HepG2 (cell line): Measurements from ENCODE around the gene ORMDL3. TPM values are rescaled to one million over a fixed set of nuclear protein-coding genes. Genes with fewer than 3 reads are reported as not detected.

Experiments used
- ATAC-seq: fragments of 200-7000 bp; cut with Tn5 transposase; 3 replicates; pipeline ENCODE4 v1.9.1; 2020; ENCODE audit warnings: mild to moderate bottlenecking, moderate library complexity
- BruUV-seq: library from RNA; stranded (reverse); fragments of 400-500 nt; replicated peaks from 2 replicates; lab custom pipeline; 2021; lab: Mats Ljungman, UMichigan
- CTCF ChIA-PET: fragments of 300-600 bp; formaldehyde crosslinking; extraction: SDS; loops from one replicate; lab custom pipeline; 2021; ENCODE audit warnings: low total read pairs, inconsistent platforms, low intra/inter-chr PET ratio; lab: Yijun Ruan, JAX
- POLR2A ChIA-PET: fragments of 350-600 bp; sonication (Branson Sonifier 250); formaldehyde crosslinking; loops from one replicate; lab custom pipeline; 2020; ENCODE audit warnings: antibody characterized with exemption, inconsistent platforms; lab: Yijun Ruan, JAX
- DNase-seq: peaks from one replicate; pipeline ENCODE4 v3.0.0-alpha.2; 2015; ENCODE audit warnings: low spot score
- FAIRE-seq: peaks from 3 replicates; lab custom pipeline; 2011; peaks lifted over from hg19 to GRCh38; lab: Jason Lieb, UNC
- H2AFZ ChIP-seq: one replicate; pipeline ENCODE4 v1.6.1; 2011; ENCODE audit warnings: low read length, inconsistent platforms
- H3K27ac ChIP-seq: fragments of 300-600 bp; 3 replicates; pipeline ENCODE4 v1.8.0; 2011; ENCODE audit warnings: mixed run types, mild to moderate bottlenecking, mixed read lengths, low read length, inconsistent platforms; ENCODE audit not compliant: insufficient read depth; ENCODE audit errors: extremely low read length
- H3K27me3 ChIP-seq, 2 experiments: fragments of 200-600 bp in 1 of 2; 2 replicates in 1 of 2; 3 replicates in 1 of 2; pipeline versions ENCODE4 v1.6.0 to v1.8.0; 2011; ENCODE audit warnings: low read length in 2 of 2, mild to moderate bottlenecking in 2 of 2, moderate library complexity in 2 of 2, inconsistent platforms in 1 of 2; ENCODE audit not compliant: insufficient read depth in 2 of 2, control insufficient read depth in 1 of 2
- H3K36me3 ChIP-seq, 2 experiments: fragments of 200-600 bp in 1 of 2; replicated peaks in 1 of 2; 2 replicates in 1 of 2; 3 replicates in 1 of 2; pipeline versions ENCODE4 v1.5.1 to v1.8.0; 2011; ENCODE audit warnings: low read length in 2 of 2, inconsistent platforms in 1 of 2; ENCODE audit not compliant: insufficient read depth in 2 of 2, control insufficient read depth in 1 of 2
- H3K4me1 ChIP-seq: 2 replicates; pipeline ENCODE4 v1.5.1; 2012; ENCODE audit warnings: low read length, inconsistent platforms; ENCODE audit not compliant: insufficient read depth
- H3K4me2 ChIP-seq: 2 replicates; pipeline ENCODE4 v1.6.0; 2011; ENCODE audit warnings: low read depth, low read length, inconsistent platforms
- H3K4me3 ChIP-seq, 3 experiments: fragments of 200-600 bp in 1 of 3; sonication (generic), shearing (Covaris generic) in 1 of 3; replicated peaks in 1 of 3; 2 replicates each; pipeline ENCODE4 v1.5.1; 2011 to 2016; ENCODE audit warnings: low read length in 3 of 3, inconsistent platforms in 2 of 3, low read depth in 2 of 3, mild to moderate bottlenecking in 2 of 3, control low read depth in 1 of 3, mixed read lengths in 1 of 3; ENCODE audit not compliant: insufficient read depth in 1 of 3
- H3K79me2 ChIP-seq: one replicate; pipeline ENCODE4 v1.6.1; 2011; ENCODE audit warnings: low read length, inconsistent platforms; ENCODE audit not compliant: insufficient read depth
- H3K9ac ChIP-seq: 2 replicates; pipeline ENCODE4 v1.6.0; 2011; ENCODE audit warnings: mild to moderate bottlenecking, low read depth, low read length, inconsistent platforms; ENCODE audit not compliant: insufficient read depth
- H3K9me3 ChIP-seq: 2 replicates; pipeline ENCODE4 v1.5.1; 2012; ENCODE audit warnings: mild to moderate bottlenecking, low read length
- H4K20me1 ChIP-seq: 2 replicates; pipeline ENCODE4 v1.6.0; 2011; ENCODE audit warnings: inconsistent platforms, mild to moderate bottlenecking, low read length, moderate library complexity; ENCODE audit not compliant: insufficient read depth
- AHDC1 ChIP-seq: sonication (generic); formaldehyde crosslinking; IDR thresholded peaks from 2 replicates; pipeline ENCODE4 v1.5.1; 2020; ENCODE audit warnings: mild to moderate bottlenecking, missing genetic modification reagents, borderline replicate concordance
- CEBPB ChIP-seq: IDR thresholded peaks from 2 replicates; pipeline ENCODE4 v1.6.1; 2011; ENCODE audit warnings: low read depth, low read length, improper control_type of control experiment, borderline replicate concordance
- CHCHD3 ChIP-seq: sonication (generic); formaldehyde crosslinking; IDR thresholded peaks from 2 replicates; pipeline ENCODE4 v1.8.0; 2022; ENCODE audit warnings: mild to moderate bottlenecking, missing genetic modification reagents, moderate library complexity
- FOXA3 ChIP-seq: IDR thresholded peaks from 2 replicates; pipeline ENCODE4 v1.6.1; 2016; ENCODE audit warnings: missing genetic modification reagents, missing compliant biosample characterization
- HDAC2 ChIP-seq: sonication (generic); formaldehyde crosslinking; IDR thresholded peaks from 2 replicates; pipeline ENCODE4 v1.4.0; 2020; ENCODE audit warnings: missing genetic modification reagents
- HNF4A ChIP-seq: sonication (generic); formaldehyde crosslinking; IDR thresholded peaks from 2 replicates; pipeline ENCODE4 v1.4.0; 2020; ENCODE audit warnings: missing genetic modification reagents
- HOXA3 ChIP-seq: sonication (generic); formaldehyde crosslinking; IDR thresholded peaks from 2 replicates; pipeline ENCODE4 v1.5.0; 2020; ENCODE audit warnings: missing genetic modification reagents
- MLX ChIP-seq: IDR thresholded peaks from 2 replicates; pipeline ENCODE4 v1.6.1; 2016
- RXRB ChIP-seq: IDR thresholded peaks from 2 replicates; pipeline ENCODE4 v1.6.1; 2016; ENCODE audit warnings: borderline replicate concordance, missing genetic modification reagents, missing compliant biosample characterization
- ZBTB7B ChIP-seq: sonication (generic); formaldehyde crosslinking; IDR thresholded peaks from 2 replicates; pipeline ENCODE4 v1.4.0; 2020; ENCODE audit warnings: missing genetic modification reagents
- ZFP36L1 ChIP-seq: sonication (generic); formaldehyde crosslinking; IDR thresholded peaks from 2 replicates; pipeline ENCODE4 v1.8.0; 2022; ENCODE audit warnings: mild to moderate bottlenecking, missing genetic modification reagents, moderate library complexity
- ZNF670 ChIP-seq: sonication (generic); formaldehyde crosslinking; IDR thresholded peaks from 2 replicates; pipeline ENCODE4 v1.8.0; 2022; ENCODE audit warnings: mild to moderate bottlenecking, missing genetic modification reagents, borderline replicate concordance
- WGBS: methylation state at CpG from one replicate; pipeline ENCODE4 v1.1.6; 2017; ENCODE audit warnings: low lambda C conversion rate; 5-methylcytosine and 5-hydroxymethylcytosine counted together
- in situ Hi-C: cut with HindIII; loops from 2 replicates; pipeline ENCODE4 v1.10.0; 2017; ENCODE audit warnings: low pct_unique_long_range_greater_than_20kb; ENCODE audit not compliant: extremely low pct_ligation_motif_present
- intact Hi-C: fragments of 100-400 bp; cut with micrococcal nuclease; formaldehyde crosslinking; loops from one replicate; pipeline ENCODE4 v1.10.0; 2022; ENCODE audit not compliant: unreplicated experiment
- polyA plus RNA-seq, 8 experiments: library from polyadenylated mRNA; depleted of rRNA in 3 of 8; stranded (reverse) in 7 of 8; unstranded in 1 of 8; fragments of >200 nt; fragmentation: Illumina TruSeq in 4 of 8; extraction: Trizol in 4 of 8; gene quantifications; 2 replicates each; pipeline versions ENCODE4 v1.2.1 to v1.2.3, GENCODE V29; 2011 to 2016; ENCODE audit warnings: low read depth in 4 of 8, missing spikeins in 1 of 8, mixed read lengths in 1 of 8; ENCODE audit not compliant: insufficient read depth in 1 of 8
- total RNA-seq, 5 experiments: library from RNA; depleted of rRNA; stranded (reverse); fragments of >200 nt; fragmentation: Illumina TruSeq; extraction: Trizol; gene quantifications; 2 replicates each; pipeline ENCODE4 v1.2.3, GENCODE V29; 2016; ENCODE audit warnings: low read depth in 1 of 5
- TF ChIP-seq, protein P1 (sequence below), 2 experiments: fragments of 450-650 bp in 1 of 2; sonication (generic) in 1 of 2; formaldehyde crosslinking; IDR thresholded peaks; 2 replicates each; pipeline versions ENCODE4 v1.5.0 to v1.8.0; 2020 to 2022; ENCODE audit warnings: mild to moderate bottlenecking in 1 of 2, missing genetic modification reagents in 1 of 2
- TF ChIP-seq, protein P2 (sequence below): sonication (generic); formaldehyde crosslinking; IDR thresholded peaks from 2 replicates; pipeline ENCODE4 v1.4.0; 2020; ENCODE audit warnings: missing genetic modification reagents, borderline replicate concordance

The ORMDL3 gene
- total and polyA plus RNA-seq, 2 of the 13 experiments (the other 11 are each of a cell fraction or from before 2014, with no cell fraction given): 181 to 384 TPM

DNA sequence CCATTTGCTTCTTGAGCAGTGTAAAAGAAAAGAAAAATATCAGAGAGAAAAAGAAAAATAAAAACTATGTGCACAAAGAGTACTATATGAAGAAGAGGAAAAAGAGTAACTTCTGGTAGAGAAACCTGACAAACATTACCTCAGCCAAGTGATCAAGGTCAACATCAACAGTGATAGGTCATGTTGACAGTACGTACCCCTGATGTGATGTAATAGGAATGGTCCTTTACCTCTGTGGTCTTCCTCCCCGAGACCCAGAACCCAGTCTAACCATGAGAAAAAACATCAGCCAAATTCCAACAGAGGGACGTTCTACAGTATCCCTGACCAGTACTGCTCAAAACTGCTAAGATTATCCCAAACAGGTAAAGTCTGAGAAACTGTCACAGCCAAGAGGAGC, 13.4 kb downstream of the ORMDL3 start:
- WGBS: 33% methylated on average over 3 of the region's 3 CpGs
- H3K4me1 ChIP-seq: peaks cover 56% of the 10 kb centered on the region
- BruUV-seq: no TSS peak
- H3K27me3 ChIP-seq: no peaks in the 10 kb centered on the region
- H2AFZ ChIP-seq: no peak overlapping the region
- in situ Hi-C loops (no loop called here), intact Hi-C loops (no loop called here)
- no peaks in the 10 kb centered on the region for H3K79me2 ChIP-seq
- 0 out of 2 replicates have a peak overlapping the region, but pooled peaks have one; percentile 1 for H3K4me2 ChIP-seq
- ChIA-PET CTCF (no interaction called here), POLR2A (no interaction called here)
- no peak overlapping the region for H3K9ac ChIP-seq
- FAIRE-seq (peak; percentile 78), ATAC-seq (no peak), DNase-seq (no peak)
- no peaks in the 10 kb centered on the region for H4K20me1 ChIP-seq
- H3K9me3 ChIP-seq: no peaks in the 10 kb centered on the region
- H3K4me3 ChIP-seq: no peak overlapping the region
- H3K36me3 ChIP-seq: no peaks in the 10 kb centered on the region; a peak in 1 of 5 replicates
- no peak overlapping the region for H3K27ac ChIP-seq
- peak; percentile 23; the same call in 1 of the 2 replicates for TF ChIP-seq HDAC2 (CRISPR knock-in tag)
- TF ChIP-seq HOXA3 (CRISPR knock-in tag): peak; percentile 36; the same call in 1 of the 2 replicates
- TF ChIP-seq, protein P1, sequence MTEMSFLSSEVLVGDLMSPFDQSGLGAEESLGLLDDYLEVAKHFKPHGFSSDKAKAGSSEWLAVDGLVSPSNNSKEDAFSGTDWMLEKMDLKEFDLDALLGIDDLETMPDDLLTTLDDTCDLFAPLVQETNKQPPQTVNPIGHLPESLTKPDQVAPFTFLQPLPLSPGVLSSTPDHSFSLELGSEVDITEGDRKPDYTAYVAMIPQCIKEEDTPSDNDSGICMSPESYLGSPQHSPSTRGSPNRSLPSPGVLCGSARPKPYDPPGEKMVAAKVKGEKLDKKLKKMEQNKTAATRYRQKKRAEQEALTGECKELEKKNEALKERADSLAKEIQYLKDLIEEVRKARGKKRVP (CRISPR knock-in tag; IDR thresholded peaks at IDR 0.05): peak in 1 of 2 experiments; percentile 79; a peak in 2 of 4 replicates
- peak; percentile 52; the same call in 1 of the 2 replicates for TF ChIP-seq AHDC1
- peak; percentile 41; the same call in 1 of the 2 replicates for TF ChIP-seq CEBPB
- peak; percentile 79 for TF ChIP-seq FOXA3 (CRISPR knock-in tag)
- TF ChIP-seq ZFP36L1 (CRISPR knock-in tag): no peak
- TF ChIP-seq CHCHD3 (CRISPR knock-in tag): no peak
- TF ChIP-seq, protein P2, sequence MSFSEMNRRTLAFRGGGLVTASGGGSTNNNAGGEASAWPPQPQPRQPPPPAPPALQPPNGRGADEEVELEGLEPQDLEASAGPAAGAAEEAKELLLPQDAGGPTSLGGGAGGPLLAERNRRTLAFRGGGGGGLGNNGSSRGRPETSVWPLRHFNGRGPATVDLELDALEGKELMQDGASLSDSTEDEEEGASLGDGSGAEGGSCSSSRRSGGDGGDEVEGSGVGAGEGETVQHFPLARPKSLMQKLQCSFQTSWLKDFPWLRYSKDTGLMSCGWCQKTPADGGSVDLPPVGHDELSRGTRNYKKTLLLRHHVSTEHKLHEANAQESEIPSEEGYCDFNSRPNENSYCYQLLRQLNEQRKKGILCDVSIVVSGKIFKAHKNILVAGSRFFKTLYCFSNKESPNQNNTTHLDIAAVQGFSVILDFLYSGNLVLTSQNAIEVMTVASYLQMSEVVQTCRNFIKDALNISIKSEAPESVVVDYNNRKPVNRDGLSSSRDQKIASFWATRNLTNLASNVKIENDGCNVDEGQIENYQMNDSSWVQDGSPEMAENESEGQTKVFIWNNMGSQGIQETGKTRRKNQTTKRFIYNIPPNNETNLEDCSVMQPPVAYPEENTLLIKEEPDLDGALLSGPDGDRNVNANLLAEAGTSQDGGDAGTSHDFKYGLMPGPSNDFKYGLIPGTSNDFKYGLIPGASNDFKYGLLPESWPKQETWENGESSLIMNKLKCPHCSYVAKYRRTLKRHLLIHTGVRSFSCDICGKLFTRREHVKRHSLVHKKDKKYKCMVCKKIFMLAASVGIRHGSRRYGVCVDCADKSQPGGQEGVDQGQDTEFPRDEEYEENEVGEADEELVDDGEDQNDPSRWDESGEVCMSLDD: peak; percentile 61; the same call in 1 of the 2 replicates
- TF ChIP-seq RXRB (CRISPR knock-in tag): peak; percentile 78
- 0 out of 2 replicates have a peak, but pooled peaks have one; percentile 24 for TF ChIP-seq ZNF670
- peak; percentile 28; the same call in 1 of the 2 replicates for TF ChIP-seq HNF4A (CRISPR knock-in tag)
- TF ChIP-seq ZBTB7B (CRISPR knock-in tag): peak; percentile 61; the same call in 1 of the 2 replicates
- no peak for TF ChIP-seq MLX (CRISPR knock-in tag)
